ENCODE measurements around the gene GPR89B.

DNA sequence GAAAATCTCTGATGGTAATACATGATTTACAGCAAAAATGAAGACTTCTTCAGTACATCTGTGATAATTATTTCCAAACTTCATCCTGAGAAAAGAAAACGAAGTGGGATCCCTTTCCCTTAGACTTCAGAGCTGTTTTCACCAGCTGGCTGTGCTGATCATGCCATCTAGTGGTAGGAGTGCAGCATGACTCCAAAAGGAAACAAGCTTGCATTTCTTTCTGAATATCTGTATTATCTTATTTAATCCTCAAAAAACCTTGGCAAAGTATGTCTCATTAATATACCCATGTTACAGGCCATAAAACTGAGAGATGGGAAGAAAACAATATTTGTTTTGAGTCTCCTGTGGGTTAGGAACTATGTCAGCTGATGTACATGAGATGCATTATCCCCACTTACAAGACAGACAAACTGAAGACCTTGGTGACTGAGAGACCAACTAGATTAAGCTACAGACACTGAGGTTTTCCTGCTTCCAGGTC is 35.4 kb upstream of the GPR89B start:
- TF ChIP-seq, protein P1, sequence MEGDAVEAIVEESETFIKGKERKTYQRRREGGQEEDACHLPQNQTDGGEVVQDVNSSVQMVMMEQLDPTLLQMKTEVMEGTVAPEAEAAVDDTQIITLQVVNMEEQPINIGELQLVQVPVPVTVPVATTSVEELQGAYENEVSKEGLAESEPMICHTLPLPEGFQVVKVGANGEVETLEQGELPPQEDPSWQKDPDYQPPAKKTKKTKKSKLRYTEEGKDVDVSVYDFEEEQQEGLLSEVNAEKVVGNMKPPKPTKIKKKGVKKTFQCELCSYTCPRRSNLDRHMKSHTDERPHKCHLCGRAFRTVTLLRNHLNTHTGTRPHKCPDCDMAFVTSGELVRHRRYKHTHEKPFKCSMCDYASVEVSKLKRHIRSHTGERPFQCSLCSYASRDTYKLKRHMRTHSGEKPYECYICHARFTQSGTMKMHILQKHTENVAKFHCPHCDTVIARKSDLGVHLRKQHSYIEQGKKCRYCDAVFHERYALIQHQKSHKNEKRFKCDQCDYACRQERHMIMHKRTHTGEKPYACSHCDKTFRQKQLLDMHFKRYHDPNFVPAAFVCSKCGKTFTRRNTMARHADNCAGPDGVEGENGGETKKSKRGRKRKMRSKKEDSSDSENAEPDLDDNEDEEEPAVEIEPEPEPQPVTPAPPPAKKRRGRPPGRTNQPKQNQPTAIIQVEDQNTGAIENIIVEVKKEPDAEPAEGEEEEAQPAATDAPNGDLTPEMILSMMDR (IDR thresholded peaks at IDR 0.05) = peak; percentile 88 to 98 (median 94)
- no peak for TF ChIP-seq POLR2A (IDR thresholded peaks at IDR 0.05)

All from adrenal gland (tissue), 5 donors.